SK-N-MC (cell line): ENCODE results near the gene MTG2.

Source experiments
- EZH2 ChIP-seq: fragments of 200-600 bp; sonication (generic); IDR thresholded peaks from one replicate; pipeline ENCODE4 v1.6.1; 2017; ENCODE audit warnings: antibody characterized with exemption
- FOXP2 ChIP-seq: optimal IDR thresholded peaks from 2 replicates; pipeline ENCODE3; 2011; ENCODE audit warnings: mild to moderate bottlenecking, moderate library complexity; ENCODE audit not compliant: insufficient read depth; ENCODE audit errors: extremely low read length, control extremely low read depth
- POLR2AphosphoS5 ChIP-seq: IDR thresholded peaks from 2 replicates; pipeline ENCODE4 v1.6.1; 2012; ENCODE audit warnings: mild to moderate bottlenecking, low read depth, low read length, borderline replicate concordance

DNA sequence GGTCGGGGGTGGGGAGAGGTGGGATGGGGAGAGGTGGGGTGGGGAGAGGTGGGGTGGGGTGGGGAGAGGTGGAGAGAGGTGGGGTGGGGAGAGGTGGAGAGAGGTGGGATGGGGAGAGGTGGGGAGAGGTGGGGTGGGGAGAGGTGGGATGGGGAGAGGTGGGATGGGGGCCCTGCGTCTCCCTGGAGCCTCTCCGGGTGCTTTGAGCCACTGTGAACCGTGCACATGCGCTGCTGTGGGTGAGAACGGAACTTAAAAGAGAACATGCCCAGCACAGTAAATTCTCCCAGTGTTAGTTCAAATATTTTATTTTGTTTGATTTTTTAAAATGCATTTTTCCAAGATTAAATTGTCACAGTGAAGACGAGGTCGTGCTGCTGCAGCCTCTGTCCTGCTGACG, 22.6 kb upstream of the MTG2 start:
- TF ChIP-seq EZH2 (no peak), POLR2AphosphoS5 (no peak), FOXP2 (no peak)
